NCI-H446 treated with DMSO at 0.1 percent for 48 hours (cell line): ENCODE data around the gene ANKRD65.
A peak's percentile ranks its signal among the peaks of the same experiment; 100 is the strongest.
"Not testable (repeated sequence)": the region's sequence is repeated elsewhere in the genome, so short reads cannot be mapped to it uniquely, and the experiment has no call there.

Experiments
- DNase-seq: peaks from one replicate; lab custom pipeline; 2025; lab: John Stamatoyannopoulos, UW

ANKRD65 gene

DNA sequence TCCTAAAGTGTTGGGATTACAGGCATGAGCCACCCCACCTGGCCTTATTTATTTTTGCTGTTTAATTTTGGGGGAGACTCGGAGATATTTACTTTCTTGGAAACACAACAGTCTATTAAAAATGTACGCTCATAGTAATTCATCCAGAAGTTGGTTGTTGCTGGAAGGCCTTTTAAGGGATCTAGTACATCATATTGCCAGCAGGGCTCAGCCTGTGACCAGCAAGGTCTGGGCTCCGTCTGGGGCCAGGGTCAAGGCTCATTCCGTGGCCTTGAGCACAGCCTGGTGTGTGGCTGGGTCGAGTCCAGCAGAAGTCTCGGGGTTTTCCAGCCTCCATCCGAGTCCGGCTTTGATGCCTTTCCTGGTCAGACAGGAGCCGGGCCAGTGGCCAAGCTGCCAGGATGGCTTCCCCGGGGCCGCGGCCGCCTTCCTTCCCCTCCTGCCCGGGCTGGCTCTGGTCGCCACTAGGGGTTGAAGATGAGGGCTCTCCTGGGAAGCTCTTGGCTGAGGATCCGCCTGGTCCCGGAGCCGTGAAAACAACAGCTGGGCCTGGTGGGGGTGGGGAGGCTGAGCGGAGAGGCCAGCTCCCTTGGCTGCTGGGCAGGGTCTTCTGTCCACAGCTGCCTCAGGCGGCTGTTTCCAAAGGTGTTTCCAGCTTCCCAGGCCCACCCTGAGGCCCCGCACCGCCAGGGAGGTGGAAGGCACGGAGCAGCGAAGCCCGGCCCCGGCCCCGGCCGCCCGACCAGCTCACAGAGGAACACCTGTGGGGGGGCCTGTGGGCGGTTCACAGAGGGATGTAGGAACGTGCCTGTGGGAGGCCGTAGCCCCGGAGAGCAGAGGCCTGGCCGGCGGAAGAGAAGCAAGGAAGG lies 9.3 kb upstream of the ANKRD65 start:
- DNase-seq = peak; percentile 66

DNA sequence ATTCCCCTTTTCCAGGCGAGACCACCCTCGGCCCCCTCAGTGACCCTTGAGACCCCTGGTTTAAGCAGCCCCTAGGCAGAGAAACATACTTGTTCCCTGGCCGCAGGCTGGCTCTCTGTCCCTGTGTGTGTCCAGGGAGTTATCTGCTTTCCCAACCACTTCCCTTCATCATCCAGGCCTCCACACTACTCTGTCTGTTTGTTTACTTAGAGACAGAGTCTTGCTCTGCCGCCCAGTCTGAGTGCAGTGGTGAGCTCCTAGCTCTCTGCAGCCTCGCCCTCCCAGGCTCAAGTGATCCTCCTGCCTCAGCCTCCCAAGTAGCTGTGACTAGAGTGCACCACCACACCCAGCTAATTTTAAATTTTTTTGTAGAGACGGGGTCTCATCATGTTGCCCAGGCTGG lies 8.6 kb upstream of the ANKRD65 start:
- DNase-seq = no peak

DNA sequence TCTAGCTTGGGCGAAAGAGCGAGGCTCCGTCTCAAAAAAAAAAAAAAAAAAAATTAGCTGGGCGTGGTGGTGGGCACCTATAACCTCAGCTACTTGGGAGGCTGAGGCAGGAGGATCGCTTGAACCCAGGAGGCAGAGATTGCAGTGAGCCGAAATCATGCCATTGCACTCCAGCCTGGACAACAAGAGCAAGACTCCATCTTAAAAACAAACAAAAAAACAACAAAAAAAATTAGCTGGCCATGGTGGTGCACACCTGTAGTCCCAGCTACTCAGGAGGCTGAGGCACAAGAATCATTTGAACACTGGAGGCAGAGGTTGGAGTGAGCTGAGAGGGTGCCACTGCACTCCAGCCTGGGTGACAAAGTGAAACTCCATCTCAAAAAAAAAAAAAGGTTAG lies 7.9 kb upstream of the ANKRD65 start:
- not testable (repeated sequence) for DNase-seq

- DNase-seq = no peak
Observed at GRCh38 chr1:1428174-1428573, 7.1 kb upstream of the ANKRD65 start.

DNA sequence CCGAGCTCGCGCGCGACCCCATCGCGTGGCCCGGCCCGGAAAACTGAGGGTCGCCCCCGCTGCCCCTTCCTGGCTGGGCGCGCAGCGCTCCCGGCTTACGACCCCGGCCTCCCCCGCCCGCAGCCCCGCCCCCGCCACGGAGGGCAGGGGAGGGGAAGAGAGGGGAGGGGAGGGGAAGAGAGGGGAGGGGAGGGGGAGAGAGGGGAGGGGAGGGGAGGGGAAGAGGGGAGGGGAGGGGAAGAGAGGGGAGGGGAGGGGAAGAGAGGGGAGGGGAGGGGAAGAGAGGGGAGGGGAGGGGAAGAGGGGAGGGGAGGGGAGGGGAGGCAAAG lies 6.7 kb upstream of the ANKRD65 start:
- no peak for DNase-seq

DNA sequence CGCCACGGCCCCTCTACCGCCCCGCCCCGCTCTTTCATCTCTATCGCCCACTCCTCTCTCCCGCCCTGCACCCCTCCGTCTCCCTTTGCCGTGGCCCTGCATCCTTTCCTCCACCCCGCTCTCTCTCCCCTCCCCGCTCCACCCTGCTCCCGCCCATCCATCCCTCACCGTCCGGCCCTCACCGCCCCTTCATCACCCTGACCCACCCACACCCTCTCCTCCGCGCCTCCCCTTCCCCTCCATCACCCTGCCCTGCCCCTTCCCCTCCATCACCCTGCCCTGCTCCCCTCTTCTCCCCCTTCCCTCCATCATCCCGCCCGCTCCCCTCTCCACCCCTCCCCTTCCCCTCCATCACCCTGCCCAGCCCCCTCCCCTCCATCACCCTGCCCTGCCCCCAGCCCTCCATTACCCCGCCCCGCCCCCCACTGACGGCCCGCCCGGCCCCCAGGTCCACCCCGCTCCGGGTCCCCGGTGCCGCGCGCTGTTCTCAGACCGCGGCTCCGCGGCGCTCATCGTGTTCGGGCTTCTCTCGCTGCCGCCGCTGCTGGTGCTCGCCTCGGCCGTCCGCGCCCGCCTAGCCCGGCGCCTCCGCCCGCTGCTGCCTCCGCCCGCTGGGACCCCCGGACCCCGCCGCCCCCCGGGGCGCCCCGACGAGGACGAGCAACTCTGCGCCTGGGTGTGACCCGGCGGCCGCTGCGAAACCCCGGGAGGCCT lies 6.2 kb upstream of the ANKRD65 start:
- DNase-seq = no peak

DNA sequence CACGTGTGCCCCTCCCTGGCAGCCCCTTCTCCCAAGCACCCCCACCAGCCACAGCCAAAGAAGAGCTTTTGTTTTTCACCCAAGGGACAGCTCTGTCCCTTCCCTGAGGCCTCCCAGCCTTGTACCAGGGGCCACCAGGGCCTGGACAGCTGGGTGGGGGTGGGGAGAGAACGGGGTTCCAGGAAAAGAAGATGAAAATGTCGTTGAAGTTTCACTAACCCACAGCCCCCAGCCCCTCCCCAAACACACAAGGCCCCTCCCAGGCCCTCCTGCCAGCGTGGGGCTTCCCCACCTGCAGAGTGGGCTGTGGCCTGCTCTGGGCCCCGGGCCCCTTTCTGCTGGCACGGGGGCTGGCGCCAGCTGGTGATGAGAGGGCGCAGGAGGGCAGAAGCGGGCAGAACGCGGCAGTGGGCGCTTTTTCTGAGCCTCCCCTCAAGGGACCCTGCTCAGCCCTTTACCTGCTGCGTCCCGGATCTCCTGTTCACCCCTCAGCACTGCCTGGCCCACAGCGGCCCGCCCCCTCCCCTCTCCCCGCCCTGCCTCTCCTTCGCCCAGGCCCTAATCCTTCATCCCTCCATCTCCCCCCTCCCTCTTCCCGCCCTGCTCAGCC lies 5.5 kb upstream of the ANKRD65 start:
- DNase-seq = no peak

- DNase-seq = no peak
Observed at GRCh38 chr1:1425753-1426495, 4.8 kb upstream of the ANKRD65 start.

DNA sequence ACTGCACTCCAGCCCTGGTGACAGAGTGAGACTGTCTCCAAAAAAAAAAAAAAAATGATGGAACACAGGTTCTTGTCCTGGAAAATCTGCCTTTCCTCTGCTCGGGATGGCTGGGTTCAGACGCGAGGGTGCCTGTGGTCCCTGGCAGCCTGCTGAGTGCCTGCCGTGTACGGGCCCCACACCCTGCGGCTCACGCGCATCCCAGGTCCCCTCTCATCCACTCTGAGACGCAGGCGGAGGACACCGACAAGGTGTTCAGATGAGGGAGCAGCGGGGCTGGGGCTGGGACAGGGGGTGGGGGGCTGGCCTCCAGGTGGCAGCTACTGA lies 4.3 kb upstream of the ANKRD65 start:
- DNase-seq = no peak

- no peak for DNase-seq
Observed at GRCh38 chr1:1424707-1425106, 3.6 kb upstream of the ANKRD65 start.

- no peak for DNase-seq
Observed at GRCh38 chr1:1423245-1423597, 2.1 kb upstream of the ANKRD65 start.

- no peak for DNase-seq
Observed at GRCh38 chr1:1422465-1423244, 1.6 kb upstream of the ANKRD65 start.

DNA sequence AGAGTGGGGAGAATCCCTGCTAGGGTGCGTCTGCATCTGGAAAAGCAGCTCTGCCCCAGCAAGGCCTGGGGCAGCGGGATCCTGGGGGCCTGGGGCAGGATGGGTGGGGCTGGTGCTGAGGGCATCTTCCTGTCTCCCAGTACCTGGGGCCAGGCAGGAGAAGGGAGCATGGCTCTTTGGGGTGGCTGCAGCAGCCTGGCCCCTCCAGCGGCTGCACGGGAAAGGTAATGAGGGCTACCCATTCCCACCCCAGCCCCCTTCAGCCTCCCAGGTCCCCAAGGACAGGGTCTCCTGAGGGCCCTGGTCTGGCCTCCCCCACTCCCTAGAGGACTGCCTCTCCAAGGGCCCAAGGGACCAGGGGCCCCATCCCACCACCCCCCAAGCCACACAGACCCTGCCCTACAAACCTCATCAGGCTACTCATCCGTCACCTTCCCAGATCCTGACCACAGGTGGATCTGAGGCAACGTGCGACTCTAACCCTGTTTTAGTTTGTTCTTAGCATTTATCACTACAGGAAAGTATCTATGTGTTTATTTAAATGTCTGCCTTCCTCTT lies 910 bp upstream of the ANKRD65 start:
- DNase-seq = no peak

GRCh38 chr1:1420654-1421141 lies 378 bp downstream of the ANKRD65 start:
- no peak for DNase-seq

- DNase-seq = no peak
Observed at GRCh38 chr1:1419813-1420653, 1.0 kb downstream of the ANKRD65 start.

DNA sequence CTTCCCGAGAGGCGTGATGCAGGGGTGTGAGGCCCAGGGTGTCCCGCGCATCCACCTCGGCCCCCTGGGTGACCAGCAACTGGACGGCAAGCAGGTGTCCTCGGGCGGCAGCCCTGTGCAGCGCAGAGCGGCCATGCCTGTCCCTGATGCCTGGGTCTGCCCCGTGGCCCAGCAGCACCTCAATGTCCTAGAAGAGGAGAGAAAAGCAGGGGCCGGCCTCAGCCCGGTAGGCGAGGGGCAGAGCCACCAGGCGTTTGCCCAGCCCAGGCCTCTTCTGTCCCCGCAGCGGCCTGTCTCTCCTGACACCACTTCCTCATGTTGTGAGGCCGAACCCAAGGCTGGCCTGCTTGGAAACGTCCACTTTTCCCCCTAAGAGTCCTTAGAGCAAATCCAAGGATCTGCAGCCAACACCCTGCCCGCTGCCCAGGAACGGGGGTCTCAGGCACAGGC lies 1.7 kb downstream of the ANKRD65 start:
- no peak for DNase-seq

DNA sequence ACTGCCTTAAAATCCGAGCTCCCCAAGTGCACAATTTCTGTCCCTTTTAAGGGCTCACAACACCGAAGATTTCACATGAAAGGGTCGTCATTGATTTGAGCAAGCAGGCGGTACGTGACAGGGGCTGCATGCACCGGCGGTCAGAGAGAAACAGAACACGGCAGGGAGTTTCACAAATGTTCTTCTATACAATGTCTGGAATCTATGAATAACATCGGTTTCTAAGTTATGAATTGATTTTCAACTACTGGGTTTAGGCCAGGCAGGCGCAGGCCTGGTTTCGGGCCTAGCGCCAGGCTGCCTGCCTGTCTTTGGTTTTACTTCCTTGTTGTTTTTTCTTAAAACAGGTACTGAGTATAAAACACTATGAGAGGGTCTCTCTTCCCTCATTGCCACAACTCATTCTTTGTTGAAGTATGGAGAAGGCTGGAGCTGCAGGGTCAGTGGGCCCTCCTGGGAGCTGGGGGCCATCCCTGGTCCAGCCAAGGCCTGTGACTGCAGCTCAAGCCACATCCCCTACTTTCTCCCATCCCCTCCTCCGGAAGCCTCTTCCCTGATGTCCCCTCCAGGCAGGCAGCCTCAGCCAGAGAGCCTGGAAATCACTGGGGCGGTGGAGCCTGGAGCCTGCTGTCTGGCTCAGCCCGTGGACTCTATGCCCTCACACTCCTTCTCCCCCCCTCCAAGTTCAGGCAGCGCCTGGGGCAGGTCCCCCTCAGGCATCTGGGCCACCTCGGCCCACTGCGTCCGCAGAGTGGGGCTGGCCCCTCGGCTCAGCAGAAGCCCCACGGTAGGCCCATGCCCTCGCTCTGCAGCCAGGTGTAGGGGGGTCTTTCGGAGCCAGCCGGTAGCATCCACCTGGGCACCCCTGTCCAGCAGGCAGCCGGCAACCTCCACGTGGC lies 2.4 kb downstream of the ANKRD65 start:
- no peak for DNase-seq

- not testable (repeated sequence) for DNase-seq
Observed at GRCh38 chr1:1417825-1418463, 3.1 kb downstream of the ANKRD65 start.

DNA sequence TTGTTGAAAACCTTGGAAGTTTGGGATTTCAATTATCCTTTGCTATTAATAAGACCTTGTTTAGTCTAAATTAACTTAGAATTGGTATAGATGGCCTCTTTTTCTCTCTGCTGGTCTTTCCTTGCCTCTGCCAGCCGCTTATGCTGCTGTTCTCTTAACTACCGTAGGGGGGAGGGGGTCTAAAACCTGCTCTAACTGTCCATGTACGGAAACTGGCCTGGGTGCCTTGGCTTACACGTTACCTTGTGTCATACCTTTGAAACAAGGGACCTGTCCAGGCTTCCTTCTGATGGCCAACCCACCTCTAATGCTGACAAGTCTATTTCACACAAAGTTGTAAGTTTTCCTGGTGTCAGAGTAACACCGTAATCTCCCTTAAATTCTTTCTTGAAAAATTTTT lies 3.7 kb downstream of the ANKRD65 start:
- not testable (repeated sequence) for DNase-seq
